H1 (cell line): ENCODE measurements around the gene PCDHGA8.
A peak's percentile ranks its signal among the peaks of the same experiment; 100 is the strongest.

Experiments used
- ATF3 ChIP-seq: IDR thresholded peaks from 2 replicates; pipeline ENCODE4 v1.6.1; 2011; ENCODE audit warnings: low read depth, mild to moderate bottlenecking, low read length; ENCODE audit not compliant: insufficient read depth
- CBX5 ChIP-seq: fragments of 300-800, 300-1000 bp; sonication (generic); IDR thresholded peaks from 2 replicates; pipeline ENCODE4 v1.7.1; 2016; ENCODE audit warnings: antibody characterized with exemption, low read length, low read depth
- CEBPB ChIP-seq: IDR thresholded peaks from 2 replicates; pipeline ENCODE4 v1.6.1; 2012; ENCODE audit warnings: low read depth, low read length
- EGR1 ChIP-seq: IDR thresholded peaks from 2 replicates; pipeline ENCODE4 v1.6.1; 2011; ENCODE audit warnings: low read depth, low read length, borderline replicate concordance
- GABPA ChIP-seq: IDR thresholded peaks from 2 replicates; pipeline ENCODE4 v1.6.1; 2011; ENCODE audit warnings: mild to moderate bottlenecking, low read length, moderate library complexity, borderline replicate concordance; ENCODE audit not compliant: insufficient read depth
- HDAC2 ChIP-seq, 2 experiments: fragments of 300-600 bp in 1 of 2; sonication (generic) in 1 of 2; IDR thresholded peaks; 2 replicates each; pipeline ENCODE4 v1.6.1; 2011 to 2012; ENCODE audit warnings: low read depth in 2 of 2, low read length in 2 of 2, mild to moderate bottlenecking in 2 of 2, moderate library complexity in 2 of 2, borderline replicate concordance in 1 of 2, inconsistent platforms in 1 of 2
- JUN ChIP-seq: IDR thresholded peaks from 2 replicates; pipeline ENCODE4 v1.6.1; 2011; ENCODE audit warnings: low read depth, mild to moderate bottlenecking, improper control_type of control experiment, low read length
- POLR2AphosphoS5 ChIP-seq: IDR thresholded peaks from 2 replicates; pipeline ENCODE4 v1.6.1; 2011; ENCODE audit warnings: low read depth, low read length
- SIX5 ChIP-seq: IDR thresholded peaks from 2 replicates; pipeline ENCODE4 v1.6.1; 2011; ENCODE audit warnings: mild to moderate bottlenecking, low read depth, low read length
- TAF1 ChIP-seq: IDR thresholded peaks from 2 replicates; pipeline ENCODE4 v1.6.1; 2011; ENCODE audit warnings: mild to moderate bottlenecking, low read depth, low read length
- TEAD4 ChIP-seq: IDR thresholded peaks from 2 replicates; pipeline ENCODE4 v1.6.1; 2012; ENCODE audit warnings: low read depth, low read length, inconsistent platforms, mixed read lengths
- TF ChIP-seq, protein P1 (sequence below), 3 experiments: IDR thresholded peaks; 1 replicate in 2 of 3; 2 replicates in 1 of 3; pipeline versions ENCODE4 v1.5.1 to v1.6.1; 2011; ENCODE audit warnings: low read length in 3 of 3, mild to moderate bottlenecking in 3 of 3, inconsistent platforms in 2 of 3, low read depth in 1 of 3, moderate library complexity in 1 of 3; ENCODE audit not compliant: insufficient read depth in 1 of 3; ENCODE audit errors: control extremely low read depth in 1 of 3

- TF ChIP-seq TAF1 = no peak
- no peak for TF ChIP-seq SIX5
- TF ChIP-seq GABPA = no peak
- no peak for TF ChIP-seq JUN
- TF ChIP-seq, protein P1, sequence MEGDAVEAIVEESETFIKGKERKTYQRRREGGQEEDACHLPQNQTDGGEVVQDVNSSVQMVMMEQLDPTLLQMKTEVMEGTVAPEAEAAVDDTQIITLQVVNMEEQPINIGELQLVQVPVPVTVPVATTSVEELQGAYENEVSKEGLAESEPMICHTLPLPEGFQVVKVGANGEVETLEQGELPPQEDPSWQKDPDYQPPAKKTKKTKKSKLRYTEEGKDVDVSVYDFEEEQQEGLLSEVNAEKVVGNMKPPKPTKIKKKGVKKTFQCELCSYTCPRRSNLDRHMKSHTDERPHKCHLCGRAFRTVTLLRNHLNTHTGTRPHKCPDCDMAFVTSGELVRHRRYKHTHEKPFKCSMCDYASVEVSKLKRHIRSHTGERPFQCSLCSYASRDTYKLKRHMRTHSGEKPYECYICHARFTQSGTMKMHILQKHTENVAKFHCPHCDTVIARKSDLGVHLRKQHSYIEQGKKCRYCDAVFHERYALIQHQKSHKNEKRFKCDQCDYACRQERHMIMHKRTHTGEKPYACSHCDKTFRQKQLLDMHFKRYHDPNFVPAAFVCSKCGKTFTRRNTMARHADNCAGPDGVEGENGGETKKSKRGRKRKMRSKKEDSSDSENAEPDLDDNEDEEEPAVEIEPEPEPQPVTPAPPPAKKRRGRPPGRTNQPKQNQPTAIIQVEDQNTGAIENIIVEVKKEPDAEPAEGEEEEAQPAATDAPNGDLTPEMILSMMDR (IDR thresholded peaks at IDR 0.05; ENCODE audit: control extremely low read depth in 1 of 3, insufficient read depth in 1 of 3, low read depth in 1 of 3, low read length in 3 of 3) = no peak
- no peak for TF ChIP-seq CBX5
- TF ChIP-seq TEAD4 = no peak
- TF ChIP-seq POLR2AphosphoS5 = no peak
- TF ChIP-seq EGR1 = no peak
- no peak for TF ChIP-seq HDAC2 (IDR thresholded peaks at IDR 0.05; ENCODE audit: borderline replicate concordance in 1 of 2, low read depth in 2 of 2, low read length in 2 of 2)
- TF ChIP-seq ATF3 = no peak
- 0 out of 2 replicates have a peak, but pooled peaks have one; percentile 34 for TF ChIP-seq CEBPB
These were observed 17.3 kb downstream of the PCDHGA8 start for GRCh38 chr5:141409598-141410306.
